Measurements from ENCODE around the gene TRAPPC10.

Gene TRAPPC10

GRCh38 chr21:44052071-44052829, 40.1 kb downstream of the TRAPPC10 start:
- H3K36me3 ChIP-seq (ENCODE audit: insufficient read depth): 0 out of 2 replicates have a peak, but pooled peaks cover 4% of the 10 kb centered on the region
- H3K4me3 ChIP-seq (IDR thresholded peaks at IDR 0.05; ENCODE audit: insufficient read depth, low read depth, low read length): no peak overlapping the region
- no peaks in the 10 kb centered on the region for H3K27me3 ChIP-seq (ENCODE audit: insufficient read depth, low read depth)
- H3K79me2 ChIP-seq (ENCODE audit: insufficient read depth, low read depth): peaks cover 40% of the 10 kb centered on the region
- no peak overlapping the region for H3K9ac ChIP-seq
- no peak overlapping the region for H3K27ac ChIP-seq
- no peak overlapping the region for H2AFZ ChIP-seq (ENCODE audit: low read depth)
- TF ChIP-seq, protein P1, sequence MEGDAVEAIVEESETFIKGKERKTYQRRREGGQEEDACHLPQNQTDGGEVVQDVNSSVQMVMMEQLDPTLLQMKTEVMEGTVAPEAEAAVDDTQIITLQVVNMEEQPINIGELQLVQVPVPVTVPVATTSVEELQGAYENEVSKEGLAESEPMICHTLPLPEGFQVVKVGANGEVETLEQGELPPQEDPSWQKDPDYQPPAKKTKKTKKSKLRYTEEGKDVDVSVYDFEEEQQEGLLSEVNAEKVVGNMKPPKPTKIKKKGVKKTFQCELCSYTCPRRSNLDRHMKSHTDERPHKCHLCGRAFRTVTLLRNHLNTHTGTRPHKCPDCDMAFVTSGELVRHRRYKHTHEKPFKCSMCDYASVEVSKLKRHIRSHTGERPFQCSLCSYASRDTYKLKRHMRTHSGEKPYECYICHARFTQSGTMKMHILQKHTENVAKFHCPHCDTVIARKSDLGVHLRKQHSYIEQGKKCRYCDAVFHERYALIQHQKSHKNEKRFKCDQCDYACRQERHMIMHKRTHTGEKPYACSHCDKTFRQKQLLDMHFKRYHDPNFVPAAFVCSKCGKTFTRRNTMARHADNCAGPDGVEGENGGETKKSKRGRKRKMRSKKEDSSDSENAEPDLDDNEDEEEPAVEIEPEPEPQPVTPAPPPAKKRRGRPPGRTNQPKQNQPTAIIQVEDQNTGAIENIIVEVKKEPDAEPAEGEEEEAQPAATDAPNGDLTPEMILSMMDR (conservative IDR thresholded peaks at IDR 0.05; ENCODE audit: low read depth, low read length): no peak
- H4K20me1 ChIP-seq (ENCODE audit: insufficient read depth): no peaks in the 10 kb centered on the region
- no peaks in the 10 kb centered on the region for H3K4me1 ChIP-seq (ENCODE audit: low read depth, poor library complexity, severe bottlenecking)
- no peak overlapping the region for H3K4me2 ChIP-seq

DNA sequence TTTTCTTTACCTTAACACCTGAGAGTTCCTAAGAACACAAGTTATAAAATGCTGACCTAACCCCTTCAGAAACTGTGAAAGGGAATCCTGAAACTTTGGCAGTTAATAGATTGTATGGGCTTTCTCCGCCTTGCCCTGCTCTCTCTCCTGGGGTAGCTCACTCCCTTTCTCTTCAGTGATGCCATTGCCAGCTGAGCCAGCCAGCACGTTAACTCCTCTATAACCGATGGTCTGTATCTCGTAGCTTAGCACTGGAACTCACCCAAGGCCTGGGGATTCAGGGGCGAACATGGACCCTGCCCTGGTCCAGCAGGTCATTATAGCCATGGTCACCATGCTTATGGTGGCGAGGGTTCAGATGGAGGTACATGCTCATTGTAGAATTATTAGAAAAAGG, 40.7 kb downstream of the TRAPPC10 start:
- Histone ChIP-seq H4K20me1 (ENCODE audit: insufficient read depth) (no peaks in the 10 kb centered on the region), H3K27ac (no peak overlapping the region), H3K27me3 (ENCODE audit: insufficient read depth, low read depth) (no peaks in the 10 kb centered on the region), H3K36me3 (ENCODE audit: insufficient read depth) (0 out of 2 replicates have a peak, but pooled peaks cover 4% of the 10 kb centered on the region), H3K4me1 (ENCODE audit: low read depth, poor library complexity, severe bottlenecking) (no peaks in the 10 kb centered on the region), H3K4me2 (no peak overlapping the region), H3K79me2 (ENCODE audit: insufficient read depth, low read depth) (peaks cover 39% of the 10 kb centered on the region), H3K4me3 (IDR thresholded peaks at IDR 0.05; ENCODE audit: insufficient read depth, low read depth, low read length) (no peak overlapping the region), H3K9ac (no peak overlapping the region), H2AFZ (ENCODE audit: low read depth) (no peak overlapping the region)
- TF ChIP-seq, protein P1 (conservative IDR thresholded peaks at IDR 0.05; ENCODE audit: low read depth, low read length): no peak

DNA sequence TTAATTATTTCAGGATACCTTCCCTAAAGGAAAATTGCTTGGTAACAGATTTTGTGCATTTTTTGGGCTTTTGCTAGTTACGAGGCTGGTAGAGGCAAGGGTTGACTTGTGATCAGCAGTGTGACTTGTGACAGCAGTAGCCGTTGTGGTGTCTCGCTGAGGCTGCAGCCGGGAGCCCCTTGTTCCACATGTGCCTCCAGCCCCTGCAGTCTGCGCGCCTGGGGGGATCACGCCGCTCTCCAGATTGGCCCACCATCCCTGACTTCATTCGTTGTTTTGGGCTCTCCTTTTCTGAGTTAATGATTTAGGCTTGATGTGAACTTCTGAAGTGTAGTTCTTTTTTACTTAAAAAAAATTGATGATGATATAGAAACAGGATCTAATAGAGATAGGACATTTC, 41.5 kb downstream of the TRAPPC10 start:
- Histone ChIP-seq H3K27me3 (ENCODE audit: insufficient read depth, low read depth) (no peaks in the 10 kb centered on the region), H3K4me3 (IDR thresholded peaks at IDR 0.05; ENCODE audit: insufficient read depth, low read depth, low read length) (no peak overlapping the region), H3K9ac (no peak overlapping the region), H3K36me3 (ENCODE audit: insufficient read depth) (0 out of 2 replicates have a peak, but pooled peaks cover 4% of the 10 kb centered on the region), H2AFZ (ENCODE audit: low read depth) (no peak overlapping the region), H3K27ac (no peak overlapping the region), H3K4me1 (ENCODE audit: low read depth, poor library complexity, severe bottlenecking) (no peaks in the 10 kb centered on the region), H4K20me1 (ENCODE audit: insufficient read depth) (no peaks in the 10 kb centered on the region), H3K79me2 (ENCODE audit: insufficient read depth, low read depth) (peaks cover 33% of the 10 kb centered on the region), H3K4me2 (no peak overlapping the region)
- TF ChIP-seq, protein P1 (conservative IDR thresholded peaks at IDR 0.05; ENCODE audit: low read depth, low read length): no peak

DNA sequence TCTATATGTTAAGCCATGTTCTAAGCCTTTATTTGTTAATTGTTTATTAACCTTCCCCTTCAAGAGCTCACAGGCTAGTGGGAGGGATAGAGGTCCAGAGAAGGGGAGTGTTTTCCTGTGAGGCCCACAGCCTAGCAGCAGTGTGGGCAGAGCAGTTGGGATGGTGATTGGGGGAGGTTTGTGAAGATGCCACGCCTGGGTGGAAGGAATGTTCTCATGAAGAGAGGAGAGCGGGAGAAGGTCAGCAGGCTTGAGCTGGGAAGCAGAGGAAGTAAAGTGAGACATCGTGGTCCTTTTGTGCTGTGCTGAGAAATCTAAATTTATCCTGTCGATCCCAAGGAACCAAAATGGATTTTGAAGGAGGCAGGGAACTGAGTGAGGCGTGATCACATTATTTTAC, 42.6 kb downstream of the TRAPPC10 start:
- Histone ChIP-seq H3K4me3 (IDR thresholded peaks at IDR 0.05; ENCODE audit: insufficient read depth, low read depth, low read length) (no peak overlapping the region), H3K27me3 (ENCODE audit: insufficient read depth, low read depth) (no peaks in the 10 kb centered on the region), H3K79me2 (ENCODE audit: insufficient read depth, low read depth) (peaks cover 30% of the 10 kb centered on the region), H3K9ac (no peak overlapping the region), H2AFZ (ENCODE audit: low read depth) (no peak overlapping the region), H3K36me3 (ENCODE audit: insufficient read depth) (peaks cover 8% of the 10 kb centered on the region; the same call in 1 of the 2 replicates), H3K27ac (no peak overlapping the region), H3K4me2 (no peak overlapping the region), H4K20me1 (ENCODE audit: insufficient read depth) (no peaks in the 10 kb centered on the region), H3K4me1 (ENCODE audit: low read depth, poor library complexity, severe bottlenecking) (no peaks in the 10 kb centered on the region)
- TF ChIP-seq, protein P1 (conservative IDR thresholded peaks at IDR 0.05; ENCODE audit: low read depth, low read length): no peak
